AG09309 (cell line): ENCODE measurements around the gene DOLPP1.

Experiments used
- DNase-seq: peaks from one replicate; pipeline ENCODE4 v3.0.0-alpha.2; 2010; ENCODE audit warnings: low read depth
- H3K4me3 ChIP-seq: 2 replicates; pipeline ENCODE4 v1.5.1; 2011; ENCODE audit warnings: mild to moderate bottlenecking, low read depth, low read length, moderate library complexity; ENCODE audit not compliant: control insufficient read depth
- CTCF ChIP-seq: IDR thresholded peaks from 2 replicates; pipeline ENCODE4 v1.5.1; 2011; ENCODE audit warnings: mild to moderate bottlenecking, low read depth, low read length, inconsistent platforms; ENCODE audit not compliant: insufficient read depth, control insufficient read depth; ENCODE audit errors: missing control alignments

Gene DOLPP1

GRCh38 chr9:129078691-129079503 is 2.0 kb upstream of the DOLPP1 start:
- H3K4me3 ChIP-seq: no peak overlapping the region
- no peak for DNase-seq
- TF ChIP-seq CTCF: no peak

GRCh38 chr9:129079829-129080228 is 1.1 kb upstream of the DOLPP1 start:
- peak overlapping the region; percentile 77 for H3K4me3 ChIP-seq
- no peak for DNase-seq
- TF ChIP-seq CTCF: no peak

GRCh38 chr9:129080298-129080600 is 662 bp upstream of the DOLPP1 start:
- H3K4me3 ChIP-seq: peak overlapping the region; percentile 77
- DNase-seq: no peak
- no peak for TF ChIP-seq CTCF

- no peak for TF ChIP-seq CTCF
- peak overlapping the region; percentile 77 for H3K4me3 ChIP-seq
- DNase-seq: no peak
Measured at GRCh38 chr9:129081388-129081904, 535 bp downstream of the DOLPP1 start.

GRCh38 chr9:129084087-129084486 is 3.2 kb downstream of the DOLPP1 start:
- no peak for TF ChIP-seq CTCF
- H3K4me3 ChIP-seq: no peak overlapping the region
- no peak for DNase-seq

- no peak overlapping the region for H3K4me3 ChIP-seq
- DNase-seq: no peak
- TF ChIP-seq CTCF: no peak
Measured at GRCh38 chr9:129089246-129089645, 8.3 kb downstream of the DOLPP1 start.
